Activated CD4-positive, alpha-beta T cell treated with anti-CD3 and anti-CD28 coated beads for 36 hours (primary cell): Measurements from ENCODE around the gene MYO1H. TPM values are rescaled to one million over a fixed set of nuclear protein-coding genes. Genes with fewer than 3 reads are reported as not detected.
"Not testable (repeated sequence)": the region's sequence is repeated elsewhere in the genome, so short reads cannot be mapped to it uniquely, and the experiment has no call there.

Experiments
- ATAC-seq: fragments of 200-7000 bp; cut with Tn5 transposase; one replicate; pipeline ENCODE4 v1.10.0; 2021; ENCODE audit warnings: mild to moderate bottlenecking, moderate library complexity
- CTCF ChIA-PET: fragments of 350-600 bp; sonication (Branson Sonifier 250); formaldehyde crosslinking; loops from one replicate; lab custom pipeline; 2021; ENCODE audit warnings: antibody characterized with exemption; lab: Charles Lee
- POLR2A ChIA-PET: fragments of 350-600 bp; sonication (Branson Sonifier 250); formaldehyde crosslinking; loops from one replicate; lab custom pipeline; 2021; ENCODE audit warnings: antibody characterized with exemption, inconsistent platforms; lab: Charles Lee
- DNase-seq: peaks from one replicate; pipeline ENCODE4 v3.0.0-alpha.2; 2020
- H3K27ac Mint-ChIP-seq: one replicate; pipeline ENCODE4 v1.8.0; 2021; ENCODE audit warnings: mixed read lengths
- H3K27me3 Mint-ChIP-seq: one replicate; pipeline ENCODE4 v1.8.0; 2021; ENCODE audit warnings: mixed read lengths
- H3K36me3 Mint-ChIP-seq: one replicate; pipeline ENCODE4 v1.8.0; 2021; ENCODE audit warnings: low read depth, mixed read lengths
- H3K4me1 Mint-ChIP-seq: one replicate; pipeline ENCODE4 v1.8.0; 2021; ENCODE audit warnings: mixed read lengths
- H3K4me3 Mint-ChIP-seq: one replicate; pipeline ENCODE4 v1.8.0; 2021; ENCODE audit warnings: mild to moderate bottlenecking, moderate library complexity, mixed read lengths
- H3K9me3 Mint-ChIP-seq: one replicate; pipeline ENCODE4 v1.8.0; 2021; ENCODE audit warnings: low read depth, mixed read lengths
- intact Hi-C, 2 experiments: fragments of 100-400 bp; cut with DNase I in 1 of 2; cut with micrococcal nuclease in 1 of 2; formaldehyde crosslinking; loops; one replicate each; pipeline versions ENCODE4 v1.14.2 to v1.15.1; 2022 to 2024; cut with DNase I, micrococcal nuclease
- total RNA-seq, 2 experiments: library from RNA; stranded (reverse); gene quantifications; one replicate each; pipeline ENCODE4 v1.2.3, GENCODE V29; 2021

Gene MYO1H
- total RNA-seq, 2 experiments from 2014 or later, result not detected

GRCh38 chr12:109473526-109474270, 126.0 kb downstream of the MYO1H start:
- CTCF ChIA-PET, result interaction anchor here (0.6 to 1.4 kb wide), 6 partner anchors 11 to 303 kb away, joined by 3 to 5 read pairs (median 3); no protein-coding TSS in a partner anchor
- H3K9me3 Mint-ChIP-seq, H3K4me3 Mint-ChIP-seq, DNase-seq, H3K27ac Mint-ChIP-seq, intact Hi-C loops, H3K27me3 Mint-ChIP-seq, H3K36me3 Mint-ChIP-seq, ATAC-seq: not testable (repeated sequence)
- POLR2A ChIA-PET, result interaction anchor here (0.6 kb wide), 1 partner anchor 88 kb away, joined by 3 read pairs; no protein-coding TSS in a partner anchor
- peaks cover 36% of the 10 kb centered on the region for H3K4me1 Mint-ChIP-seq

- Mint-ChIP-seq H3K9me3 (no peaks in the 10 kb centered on the region), H3K27me3 (no peaks in the 10 kb centered on the region), H3K4me3 (no peak overlapping the region), H3K27ac (no peak overlapping the region), H3K4me1 (peaks cover 47% of the 10 kb centered on the region), H3K36me3 (no peaks in the 10 kb centered on the region)
- DNase-seq (no peak), ATAC-seq (no peak)
- CTCF ChIA-PET, result interaction anchor here (0.9 to 1.4 kb wide), 3 partner anchors 12 to 55 kb away, joined by 3 to 5 read pairs (median 4); no protein-coding TSS in a partner anchor
- intact Hi-C loops, result loop anchor here (5.0 kb wide), 3 partner anchors 43 to 807 kb away; partner anchors contain the start of genes ATP2A2 (in 1 of the 2), MMAB (in 1 of the 2) and MVK (in 1 of the 2)
- POLR2A ChIA-PET, result no interaction called here
Observed at GRCh38 chr12:109475121-109475520, 127.4 kb downstream of the MYO1H start.

- no peak for ATAC-seq
- ChIA-PET POLR2A (no interaction called here), CTCF (interaction anchor here (1.4 kb wide), 1 partner anchor 48 kb away, joined by 4 read pairs; no protein-coding TSS in a partner anchor)
- Mint-ChIP-seq H3K4me1 (peaks cover 43% of the 10 kb centered on the region), H3K9me3 (no peaks in the 10 kb centered on the region), H3K27me3 (no peaks in the 10 kb centered on the region), H3K4me3 (peak overlapping the region; percentile 95), H3K27ac (peak overlapping the region; percentile 99), H3K36me3 (no peaks in the 10 kb centered on the region)
- intact Hi-C loops, result loop anchor here (2.0 to 5.0 kb wide), 6 partner anchors 43 to 806 kb away; partner anchors contain the start of genes ALKBH2 (in 1 of the 2), ATP2A2 (in 1 of the 2), C12orf76 (in 1 of the 2) and MMAB (in 1 of the 2)
- peak; percentile 15 for DNase-seq
Observed at GRCh38 chr12:109475993-109476806, 128.5 kb downstream of the MYO1H start.

GRCh38 chr12:109476807-109477184, 129.1 kb downstream of the MYO1H start:
- intact Hi-C loops, result loop anchor here (1.0 to 5.0 kb wide), 14 partner anchors 44 to 914 kb away; partner anchors contain the start of genes MMAB (in 2 of the 2), MVK (in 2 of the 2), ALKBH2 (in 1 of the 2) and ATP2A2 (in 1 of the 2)
- H3K4me1 Mint-ChIP-seq, result peaks cover 43% of the 10 kb centered on the region
- DNase-seq (no peak), ATAC-seq (peak; percentile 23)
- POLR2A ChIA-PET, result no interaction called here
- CTCF ChIA-PET, result interaction anchor here (0.7 to 1.1 kb wide), 6 partner anchors 13 to 914 kb away, joined by 3 to 4 read pairs (median 3); partner anchors contain the start of gene ISCU
- H3K36me3 Mint-ChIP-seq, result no peaks in the 10 kb centered on the region
- peak overlapping the region; percentile 95 for H3K4me3 Mint-ChIP-seq
- no peaks in the 10 kb centered on the region for H3K27me3 Mint-ChIP-seq
- peak overlapping the region; percentile 99 for H3K27ac Mint-ChIP-seq
- no peaks in the 10 kb centered on the region for H3K9me3 Mint-ChIP-seq

GRCh38 chr12:109477185-109477962, 129.7 kb downstream of the MYO1H start, which contains the start of the genes KCTD10 and UBE3B:
Gene KCTD10 (minus strand): TSS chr12:109477300. CDS start chr12:109477262, 38 bp downstream.
Gene UBE3B (plus strand): TSS chr12:109477634. CDS start chr12:109483552, 5,918 bp downstream.
- DNase-seq, result peak; percentile 92
- ATAC-seq, result peak; percentile 97
- peak within 1 kb of the TSS; percentile 99 for H3K27ac Mint-ChIP-seq
- intact Hi-C loops, result loop anchor here (1.0 to 5.0 kb wide), 14 partner anchors 45 to 915 kb away; partner anchors contain the start of genes MMAB (in 2 of the 2), MVK (in 2 of the 2), ALKBH2 (in 1 of the 2) and ATP2A2 (in 1 of the 2)
- H3K27me3 Mint-ChIP-seq, result no peaks in the 10 kb centered on the region
- ChIA-PET POLR2A (no interaction called here), CTCF (interaction anchor here (0.7 to 1.2 kb wide), 8 partner anchors 10 to 915 kb away, joined by 3 to 4 read pairs (median 3); partner anchors contain the start of gene ISCU)
- H3K4me3 Mint-ChIP-seq, result peak within 1 kb of the TSS; percentile 95
- peaks cover 43% of the 10 kb centered on the region for H3K4me1 Mint-ChIP-seq
- no peaks in the 10 kb centered on the region for H3K36me3 Mint-ChIP-seq
- no peaks in the 10 kb centered on the region for H3K9me3 Mint-ChIP-seq

- ChIA-PET CTCF (interaction anchor here (0.8 to 1.2 kb wide), 4 partner anchors 10 to 94 kb away, joined by 3 to 4 read pairs (median 3); no protein-coding TSS in a partner anchor), POLR2A (no interaction called here)
- H3K4me1 Mint-ChIP-seq, result peaks cover 41% of the 10 kb centered on the region
- DNase-seq (no peak), ATAC-seq (no peak)
- no peaks in the 10 kb centered on the region for H3K36me3 Mint-ChIP-seq
- intact Hi-C loops, result loop anchor here (1.0 to 5.0 kb wide), 14 partner anchors 45 to 916 kb away; partner anchors contain the start of genes MMAB (in 2 of the 2), MVK (in 2 of the 2), ALKBH2 (in 1 of the 2) and ATP2A2 (in 1 of the 2)
- peak overlapping the region; percentile 99 for H3K27ac Mint-ChIP-seq
- H3K9me3 Mint-ChIP-seq, result no peaks in the 10 kb centered on the region
- no peaks in the 10 kb centered on the region for H3K27me3 Mint-ChIP-seq
- peak overlapping the region; percentile 95 for H3K4me3 Mint-ChIP-seq
Observed at GRCh38 chr12:109477963-109478315, 130.2 kb downstream of the MYO1H start.

GRCh38 chr12:109479761-109480160, 132.1 kb downstream of the MYO1H start:
- Mint-ChIP-seq H3K27me3 (no peaks in the 10 kb centered on the region), H3K4me3 (no peak overlapping the region), H3K27ac (no peak overlapping the region), H3K36me3 (peaks cover 11% of the 10 kb centered on the region), H3K4me1 (peaks cover 36% of the 10 kb centered on the region), H3K9me3 (no peaks in the 10 kb centered on the region)
- no peak for DNase-seq
- ChIA-PET POLR2A (no interaction called here), CTCF (interaction anchor here (0.9 kb wide), 1 partner anchor 52 kb away, joined by 4 read pairs; no protein-coding TSS in a partner anchor)
- intact Hi-C loops, result loop anchor here (5.0 kb wide), 3 partner anchors 47 to 803 kb away; partner anchors contain the start of genes ATP2A2 (in 1 of the 2), MMAB (in 1 of the 2) and MVK (in 1 of the 2)
- ATAC-seq, result no peak

GRCh38 chr12:109480356-109480755, 132.7 kb downstream of the MYO1H start:
- ATAC-seq (no peak), DNase-seq (no peak)
- Mint-ChIP-seq H3K9me3 (no peaks in the 10 kb centered on the region), H3K27me3 (no peaks in the 10 kb centered on the region), H3K4me1 (peaks cover 33% of the 10 kb centered on the region), H3K27ac (no peak overlapping the region), H3K36me3 (peaks cover 14% of the 10 kb centered on the region), H3K4me3 (no peak overlapping the region)
- ChIA-PET CTCF (interaction anchor here (1.0 kb wide), 1 partner anchor 50 kb away, joined by 4 read pairs; no protein-coding TSS in a partner anchor), POLR2A (no interaction called here)
- intact Hi-C loops, result no loop called here

GRCh38 chr12:109481863-109482262, 134.2 kb downstream of the MYO1H start:
- peaks cover 19% of the 10 kb centered on the region for H3K4me1 Mint-ChIP-seq
- no peak for DNase-seq
- no peaks in the 10 kb centered on the region for H3K27me3 Mint-ChIP-seq
- H3K27ac Mint-ChIP-seq, result no peak overlapping the region
- POLR2A ChIA-PET, result no interaction called here
- CTCF ChIA-PET, result no interaction called here
- H3K36me3 Mint-ChIP-seq, result peaks cover 18% of the 10 kb centered on the region
- intact Hi-C loops, result no loop called here
- no peak overlapping the region for H3K4me3 Mint-ChIP-seq
- no peak for ATAC-seq
- H3K9me3 Mint-ChIP-seq, result no peaks in the 10 kb centered on the region

GRCh38 chr12:109482491-109482890, 134.8 kb downstream of the MYO1H start:
- POLR2A ChIA-PET, result no interaction called here
- Mint-ChIP-seq H3K36me3 (peaks cover 18% of the 10 kb centered on the region), H3K4me3 (no peak overlapping the region), H3K27ac (no peak overlapping the region), H3K9me3 (no peaks in the 10 kb centered on the region), H3K4me1 (peaks cover 19% of the 10 kb centered on the region), H3K27me3 (no peaks in the 10 kb centered on the region)
- intact Hi-C loops, result no loop called here
- DNase-seq (no peak), ATAC-seq (no peak)
- CTCF ChIA-PET, result interaction anchor here (0.8 kb wide), 1 partner anchor 93 kb away, joined by 3 read pairs; no protein-coding TSS in a partner anchor
